ENCODE results near the gene SLC39A9.

Gene SLC39A9

DNA sequence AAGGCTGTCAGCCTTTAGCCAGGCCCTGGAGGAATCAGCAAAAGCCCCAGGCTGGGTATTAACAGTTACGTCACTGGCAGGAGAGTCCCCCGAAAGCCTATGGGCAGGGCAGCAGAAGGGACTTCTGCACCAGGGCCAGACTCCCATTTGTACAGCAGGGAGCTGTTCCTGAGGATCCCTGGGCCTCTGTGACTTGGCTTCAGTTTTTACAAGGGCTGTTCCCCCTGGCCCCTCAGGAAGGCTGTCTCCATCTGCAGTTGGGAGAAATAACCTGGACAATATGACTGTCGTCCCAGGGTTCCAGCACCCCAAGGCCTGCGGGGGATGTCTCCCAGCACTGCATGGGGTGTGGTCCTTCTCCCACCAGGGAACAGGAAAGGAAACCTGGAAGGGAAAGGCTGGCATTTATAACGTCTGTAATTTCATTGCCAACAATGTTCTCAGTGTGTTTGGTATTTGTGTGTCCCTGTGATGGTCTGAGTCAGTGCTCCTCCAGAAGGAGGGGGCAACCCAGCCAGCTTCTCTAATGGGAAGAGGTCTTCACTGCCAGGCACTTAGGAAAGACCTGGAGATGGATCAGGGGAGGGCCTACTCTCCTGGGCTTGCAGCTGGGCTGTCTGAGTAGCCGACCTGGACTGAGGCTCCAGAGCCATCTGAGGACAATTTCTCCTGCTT lies 42.7 kb upstream of the SLC39A9 start:
- ATAC-seq = peak; percentile 87
- TF ChIP-seq ARNTL (CRISPR knock-in tag; IDR thresholded peaks at IDR 0.05; ENCODE audit: borderline replicate concordance, low read depth) = no peak
- no peak for TF ChIP-seq POU6F1 (CRISPR knock-in tag; IDR thresholded peaks at IDR 0.05; ENCODE audit: borderline replicate concordance, low read depth)
- no peak for TF ChIP-seq TOX (CRISPR knock-in tag; IDR thresholded peaks at IDR 0.05; ENCODE audit: borderline replicate concordance)
- no peak for TF ChIP-seq ISL1 (CRISPR knock-in tag; IDR thresholded peaks at IDR 0.05)

DNA sequence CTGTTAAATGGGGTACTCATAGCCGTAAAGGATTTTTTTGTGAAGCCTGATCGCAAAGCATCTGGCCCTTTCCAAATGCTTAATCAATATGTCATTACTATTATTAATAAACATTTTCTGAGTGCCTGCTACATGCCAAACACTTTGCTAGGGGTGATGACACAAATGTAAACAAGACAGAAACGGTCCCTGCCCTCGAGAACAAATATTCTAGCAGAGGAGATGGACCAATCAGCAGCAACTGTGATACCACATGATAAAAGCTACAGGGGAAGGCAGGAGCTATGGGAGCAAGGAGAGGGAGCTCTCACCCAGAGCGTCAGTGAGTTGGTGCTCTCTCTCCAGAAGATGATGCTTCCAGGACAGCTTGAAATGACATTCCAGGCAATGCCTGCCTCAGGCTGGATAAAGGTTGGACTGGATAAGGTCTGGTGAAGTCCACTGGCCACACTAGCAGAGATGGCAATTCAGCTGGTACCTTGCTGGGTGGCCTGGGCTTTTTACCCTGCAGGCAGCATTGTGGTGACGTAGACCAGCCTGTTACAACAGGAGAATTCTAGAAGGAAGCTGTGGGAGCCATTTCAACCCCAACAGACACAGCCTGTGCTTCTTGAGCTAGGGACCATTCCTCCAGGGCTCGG lies 41.5 kb upstream of the SLC39A9 start:
- ATAC-seq = no peak
- TF ChIP-seq OSR1 (CRISPR knock-in tag; IDR thresholded peaks at IDR 0.05) (no peak), BACH2 (CRISPR knock-in tag; IDR thresholded peaks at IDR 0.05; ENCODE audit: borderline replicate concordance) (no peak), POU6F1 (CRISPR knock-in tag; IDR thresholded peaks at IDR 0.05; ENCODE audit: borderline replicate concordance, low read depth) (no peak), ZFP30 (CRISPR knock-in tag; IDR thresholded peaks at IDR 0.05) (no peak), ESRRG (CRISPR knock-in tag; IDR thresholded peaks at IDR 0.05) (no peak), TOX (CRISPR knock-in tag; IDR thresholded peaks at IDR 0.05; ENCODE audit: borderline replicate concordance) (no peak), ZNF70 (CRISPR knock-in tag; IDR thresholded peaks at IDR 0.05) (no peak), ZFP3 (CRISPR knock-in tag; IDR thresholded peaks at IDR 0.05) (no peak), TCF4 (CRISPR knock-in tag; IDR thresholded peaks at IDR 0.05; ENCODE audit: borderline replicate concordance) (no peak), SNAI2 (CRISPR knock-in tag; IDR thresholded peaks at IDR 0.05) (no peak), CSDC2 (CRISPR knock-in tag; IDR thresholded peaks at IDR 0.05) (no peak), GLIS3 (CRISPR knock-in tag; IDR thresholded peaks at IDR 0.05) (no peak), RARB (CRISPR knock-in tag; IDR thresholded peaks at IDR 0.05) (no peak), ZNF565 (CRISPR knock-in tag; conservative IDR thresholded peaks at IDR 0.05; ENCODE audit: low read depth) (no peak)
- TF ChIP-seq, protein P1, sequence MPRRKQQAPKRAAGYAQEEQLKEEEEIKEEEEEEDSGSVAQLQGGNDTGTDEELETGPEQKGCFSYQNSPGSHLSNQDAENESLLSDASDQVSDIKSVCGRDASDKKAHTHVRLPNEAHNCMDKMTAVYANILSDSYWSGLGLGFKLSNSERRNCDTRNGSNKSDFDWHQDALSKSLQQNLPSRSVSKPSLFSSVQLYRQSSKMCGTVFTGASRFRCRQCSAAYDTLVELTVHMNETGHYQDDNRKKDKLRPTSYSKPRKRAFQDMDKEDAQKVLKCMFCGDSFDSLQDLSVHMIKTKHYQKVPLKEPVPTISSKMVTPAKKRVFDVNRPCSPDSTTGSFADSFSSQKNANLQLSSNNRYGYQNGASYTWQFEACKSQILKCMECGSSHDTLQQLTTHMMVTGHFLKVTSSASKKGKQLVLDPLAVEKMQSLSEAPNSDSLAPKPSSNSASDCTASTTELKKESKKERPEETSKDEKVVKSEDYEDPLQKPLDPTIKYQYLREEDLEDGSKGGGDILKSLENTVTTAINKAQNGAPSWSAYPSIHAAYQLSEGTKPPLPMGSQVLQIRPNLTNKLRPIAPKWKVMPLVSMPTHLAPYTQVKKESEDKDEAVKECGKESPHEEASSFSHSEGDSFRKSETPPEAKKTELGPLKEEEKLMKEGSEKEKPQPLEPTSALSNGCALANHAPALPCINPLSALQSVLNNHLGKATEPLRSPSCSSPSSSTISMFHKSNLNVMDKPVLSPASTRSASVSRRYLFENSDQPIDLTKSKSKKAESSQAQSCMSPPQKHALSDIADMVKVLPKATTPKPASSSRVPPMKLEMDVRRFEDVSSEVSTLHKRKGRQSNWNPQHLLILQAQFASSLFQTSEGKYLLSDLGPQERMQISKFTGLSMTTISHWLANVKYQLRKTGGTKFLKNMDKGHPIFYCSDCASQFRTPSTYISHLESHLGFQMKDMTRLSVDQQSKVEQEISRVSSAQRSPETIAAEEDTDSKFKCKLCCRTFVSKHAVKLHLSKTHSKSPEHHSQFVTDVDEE (CRISPR knock-in tag; IDR thresholded peaks at IDR 0.05) = no peak
- TF ChIP-seq, protein P2, sequence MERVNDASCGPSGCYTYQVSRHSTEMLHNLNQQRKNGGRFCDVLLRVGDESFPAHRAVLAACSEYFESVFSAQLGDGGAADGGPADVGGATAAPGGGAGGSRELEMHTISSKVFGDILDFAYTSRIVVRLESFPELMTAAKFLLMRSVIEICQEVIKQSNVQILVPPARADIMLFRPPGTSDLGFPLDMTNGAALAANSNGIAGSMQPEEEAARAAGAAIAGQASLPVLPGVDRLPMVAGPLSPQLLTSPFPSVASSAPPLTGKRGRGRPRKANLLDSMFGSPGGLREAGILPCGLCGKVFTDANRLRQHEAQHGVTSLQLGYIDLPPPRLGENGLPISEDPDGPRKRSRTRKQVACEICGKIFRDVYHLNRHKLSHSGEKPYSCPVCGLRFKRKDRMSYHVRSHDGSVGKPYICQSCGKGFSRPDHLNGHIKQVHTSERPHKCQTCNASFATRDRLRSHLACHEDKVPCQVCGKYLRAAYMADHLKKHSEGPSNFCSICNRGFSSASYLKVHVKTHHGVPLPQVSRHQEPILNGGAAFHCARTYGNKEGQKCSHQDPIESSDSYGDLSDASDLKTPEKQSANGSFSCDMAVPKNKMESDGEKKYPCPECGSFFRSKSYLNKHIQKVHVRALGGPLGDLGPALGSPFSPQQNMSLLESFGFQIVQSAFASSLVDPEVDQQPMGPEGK (CRISPR knock-in tag; IDR thresholded peaks at IDR 0.05; ENCODE audit: borderline replicate concordance) = no peak
- TF ChIP-seq, protein P3, sequence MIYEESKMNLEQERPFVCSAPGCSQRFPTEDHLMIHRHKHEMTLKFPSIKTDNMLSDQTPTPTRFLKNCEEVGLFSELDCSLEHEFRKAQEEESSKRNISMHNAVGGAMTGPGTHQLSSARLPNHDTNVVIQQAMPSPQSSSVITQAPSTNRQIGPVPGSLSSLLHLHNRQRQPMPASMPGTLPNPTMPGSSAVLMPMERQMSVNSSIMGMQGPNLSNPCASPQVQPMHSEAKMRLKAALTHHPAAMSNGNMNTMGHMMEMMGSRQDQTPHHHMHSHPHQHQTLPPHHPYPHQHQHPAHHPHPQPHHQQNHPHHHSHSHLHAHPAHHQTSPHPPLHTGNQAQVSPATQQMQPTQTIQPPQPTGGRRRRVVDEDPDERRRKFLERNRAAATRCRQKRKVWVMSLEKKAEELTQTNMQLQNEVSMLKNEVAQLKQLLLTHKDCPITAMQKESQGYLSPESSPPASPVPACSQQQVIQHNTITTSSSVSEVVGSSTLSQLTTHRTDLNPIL (CRISPR knock-in tag; IDR thresholded peaks at IDR 0.05; ENCODE audit: low read depth) = no peak

DNA sequence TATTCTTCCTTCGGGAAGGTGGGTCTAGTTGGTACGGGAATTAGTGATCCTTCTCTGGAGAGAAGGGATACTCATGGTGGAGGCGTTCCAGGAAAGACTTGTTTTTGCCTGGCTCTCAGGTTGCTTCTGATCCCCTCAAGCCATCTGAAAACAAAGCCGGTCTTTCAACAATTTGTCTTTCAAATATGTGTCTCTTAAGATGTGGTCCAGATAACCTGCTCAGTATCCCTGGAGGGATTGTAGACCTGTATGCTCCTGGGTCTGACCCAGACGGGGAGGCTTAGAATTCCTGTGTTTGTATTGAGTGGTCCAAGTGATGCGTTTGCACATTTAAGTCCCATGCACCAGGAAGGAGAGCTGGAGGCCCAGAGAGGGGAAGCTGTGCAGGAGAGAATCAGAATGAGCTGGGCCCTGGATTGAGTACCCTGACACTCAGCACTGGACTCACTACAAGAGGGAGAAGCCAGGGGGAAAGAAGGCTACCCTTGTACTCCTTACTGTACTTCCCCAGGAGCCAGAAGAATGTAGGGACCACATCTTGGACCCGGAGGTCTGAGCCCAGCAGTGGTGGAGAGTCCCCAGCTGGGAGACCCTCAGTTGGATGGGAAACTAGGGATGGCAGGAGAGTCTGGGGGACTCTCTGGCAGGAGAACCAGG lies 40.8 kb upstream of the SLC39A9 start:
- ATAC-seq = no peak
- TF ChIP-seq POU6F1 (CRISPR knock-in tag; IDR thresholded peaks at IDR 0.05; ENCODE audit: borderline replicate concordance, low read depth) = no peak
- TF ChIP-seq CSRNP3 (CRISPR knock-in tag; IDR thresholded peaks at IDR 0.05) = no peak
- TF ChIP-seq BACH2 (CRISPR knock-in tag; IDR thresholded peaks at IDR 0.05; ENCODE audit: borderline replicate concordance) = no peak
- no peak for TF ChIP-seq TOX (CRISPR knock-in tag; IDR thresholded peaks at IDR 0.05; ENCODE audit: borderline replicate concordance)
- no peak for TF ChIP-seq CSDC2 (CRISPR knock-in tag; IDR thresholded peaks at IDR 0.05)
- no peak for TF ChIP-seq ESRRG (CRISPR knock-in tag; IDR thresholded peaks at IDR 0.05)

Measured in SK-N-SH treated with all-trans-retinoic acid at 6 μM for 48 hours (cell line).